ENCODE measurements around the gene NPBWR2.

Gene NPBWR2

DNA sequence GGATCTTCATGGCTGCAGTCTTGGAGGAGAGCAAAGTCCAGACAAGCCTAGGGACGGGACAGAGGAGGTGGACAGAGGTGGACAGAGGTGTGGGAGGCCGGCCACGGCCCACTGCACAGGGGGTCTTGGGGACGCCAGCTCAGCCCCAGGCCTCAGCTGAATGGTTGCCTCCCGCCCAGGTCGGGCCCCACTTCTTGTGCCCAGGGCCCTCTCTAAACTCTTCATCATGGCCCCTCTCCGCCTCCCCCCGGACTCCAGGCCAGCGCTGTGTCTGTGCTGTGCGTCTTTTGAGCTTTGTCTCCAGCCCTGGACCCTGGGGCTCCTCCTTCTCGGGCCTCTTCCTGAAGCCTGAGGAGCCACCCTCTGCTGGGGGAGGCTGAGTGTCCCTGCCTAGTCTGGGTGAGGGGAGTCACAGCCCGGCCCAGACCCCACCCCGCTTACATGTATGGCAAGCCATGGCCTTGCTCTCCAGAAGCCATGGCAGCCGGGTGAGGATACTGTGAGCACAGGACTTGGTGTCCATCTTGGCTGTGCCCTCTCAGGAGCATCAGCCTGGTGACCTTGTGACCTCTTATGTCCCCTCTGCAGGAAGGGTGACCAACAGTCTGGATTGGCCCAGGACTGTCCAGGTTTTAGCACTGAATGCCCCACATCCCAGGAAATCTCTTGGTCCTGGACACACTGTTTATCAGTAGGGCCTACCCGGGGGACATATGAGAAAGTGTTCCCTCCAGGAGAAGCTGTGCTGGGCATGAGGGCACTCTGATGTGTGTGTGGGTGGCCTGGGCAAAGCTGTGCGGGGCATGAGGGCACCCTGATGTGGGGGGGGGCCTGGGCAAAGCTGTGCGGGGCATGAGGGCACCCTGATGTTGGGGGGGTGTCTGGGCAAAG is 9.4 kb upstream of the NPBWR2 start:
- no peak for DNase-seq (ENCODE audit: low read depth)

- no peak for DNase-seq (ENCODE audit: low read depth)
Observed at GRCh38 chr20:64116016-64116415, 8.7 kb upstream of the NPBWR2 start.

GRCh38 chr20:64115171-64115911 is 8.0 kb upstream of the NPBWR2 start:
- no peak for DNase-seq (ENCODE audit: low read depth)

DNA sequence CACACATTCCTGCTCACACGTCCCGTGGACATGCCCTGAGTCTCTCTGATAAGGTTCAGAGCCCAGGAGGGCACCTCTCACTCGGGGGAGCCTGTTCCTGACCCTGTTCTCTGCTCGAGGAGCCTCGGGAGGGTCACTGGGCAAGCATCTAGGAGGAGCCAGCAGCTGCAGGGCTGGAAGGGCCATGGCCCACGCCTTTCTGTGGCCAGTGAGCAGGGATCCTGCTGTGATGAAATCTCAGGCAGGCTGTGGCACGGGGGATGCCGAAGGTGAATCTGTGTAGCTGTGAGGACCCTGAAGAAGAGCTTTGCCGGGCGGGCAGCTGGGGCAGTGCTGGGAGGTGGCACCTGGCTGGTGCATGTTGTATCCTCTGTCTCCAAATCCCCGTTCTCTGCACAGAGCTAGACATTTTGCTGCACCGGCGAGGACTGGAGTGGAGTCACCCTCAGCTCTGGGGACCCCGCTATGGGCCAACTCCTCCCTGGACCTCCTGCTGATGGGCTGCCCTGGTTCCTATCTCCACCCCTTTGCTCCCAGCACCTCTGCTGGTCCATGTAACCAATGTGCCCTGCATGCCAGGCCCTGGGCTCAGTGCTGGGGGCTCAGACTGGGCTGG is 7.1 kb upstream of the NPBWR2 start:
- no peak for DNase-seq (ENCODE audit: low read depth)

GRCh38 chr20:64113796-64114355 is 6.5 kb upstream of the NPBWR2 start:
- no peak for DNase-seq (ENCODE audit: low read depth)

- no peak for DNase-seq (ENCODE audit: low read depth)
Observed at GRCh38 chr20:64113444-64113775, 6.0 kb upstream of the NPBWR2 start.

GRCh38 chr20:64112691-64113443 is 5.5 kb upstream of the NPBWR2 start:
- DNase-seq (ENCODE audit: low read depth): no peak

DNA sequence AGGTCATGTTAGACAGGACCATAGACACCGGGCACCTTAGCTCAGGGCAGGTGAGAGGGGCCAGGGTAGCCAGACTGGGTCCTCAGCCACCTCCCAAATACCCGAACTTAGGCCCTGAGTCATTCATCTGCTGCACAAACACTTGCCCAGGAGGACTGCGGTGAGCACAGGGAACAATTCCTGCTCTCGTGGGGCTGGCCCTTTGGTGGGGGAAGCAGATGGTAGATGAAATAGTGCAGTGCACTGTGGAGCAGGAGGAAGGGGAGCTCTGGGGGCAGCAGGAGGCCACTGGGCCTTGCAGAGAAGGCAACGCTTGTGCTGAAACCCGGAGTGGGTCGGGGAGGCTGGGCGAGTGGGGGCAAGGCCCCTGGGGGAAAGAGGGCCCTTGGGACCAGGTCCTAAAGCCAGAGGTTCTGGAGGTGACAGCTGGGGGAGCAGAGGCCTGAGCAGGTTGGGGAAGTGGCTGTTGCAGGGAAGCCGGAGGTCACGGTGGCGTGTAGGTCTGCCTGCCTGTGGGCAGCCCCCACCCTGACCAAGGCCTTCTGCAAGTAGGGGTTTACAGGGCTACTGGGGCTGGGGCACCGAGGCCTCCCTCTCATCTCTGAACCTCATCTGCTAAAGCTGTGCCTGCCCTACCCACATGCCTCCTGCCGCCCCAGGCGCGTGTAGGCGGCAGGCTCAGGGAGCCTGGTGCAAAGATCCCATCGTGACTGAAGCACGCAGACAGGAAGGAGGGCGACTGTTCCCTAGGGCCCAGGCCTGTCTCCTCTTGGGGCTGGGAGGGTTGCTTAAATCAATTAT is 4.7 kb upstream of the NPBWR2 start:
- no peak for DNase-seq (ENCODE audit: low read depth)

DNA sequence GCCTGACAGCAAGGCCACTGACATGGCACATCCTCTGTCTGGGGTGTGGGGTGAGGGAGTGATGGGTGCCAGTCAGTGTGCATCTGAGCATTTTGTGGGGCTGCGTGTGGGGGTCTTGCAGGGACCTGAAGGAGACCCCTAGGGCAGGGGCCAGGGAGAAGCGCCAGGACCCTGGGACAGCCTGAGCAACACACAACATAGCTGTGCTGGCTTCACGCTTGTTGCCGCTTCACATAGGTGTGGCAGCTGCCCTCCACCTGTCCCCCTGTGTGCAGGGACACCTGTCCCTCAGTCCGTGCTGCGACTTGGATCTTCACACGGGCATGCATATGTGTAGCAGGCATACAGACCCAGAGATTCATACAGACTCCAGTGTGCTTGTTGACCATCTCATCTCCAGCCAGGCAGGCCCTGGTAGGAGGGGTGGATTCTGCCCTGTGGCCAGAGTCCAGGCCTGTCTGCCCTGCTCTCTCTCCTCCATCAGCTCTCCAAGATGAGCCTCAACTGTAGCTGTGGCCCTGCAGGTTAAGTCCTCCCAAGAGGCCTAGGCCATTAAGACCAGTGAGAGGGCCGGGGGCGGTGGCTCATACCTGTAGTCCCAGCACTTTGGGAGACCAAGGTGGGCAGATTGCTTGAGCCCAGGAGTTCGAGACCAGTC is 3.2 kb upstream of the NPBWR2 start:
- no peak for DNase-seq (ENCODE audit: low read depth)

GRCh38 chr20:64109831-64110391 is 2.5 kb upstream of the NPBWR2 start:
- DNase-seq (ENCODE audit: low read depth): no peak

GRCh38 chr20:64108731-64109681 is 1.6 kb upstream of the NPBWR2 start:
- no peak for DNase-seq (ENCODE audit: low read depth)

GRCh38 chr20:64107736-64108457 is 532 bp upstream of the NPBWR2 start:
- DNase-seq (ENCODE audit: low read depth): no peak

- DNase-seq (ENCODE audit: low read depth): no peak
Observed at GRCh38 chr20:64106435-64106961, 867 bp downstream of the NPBWR2 start.

DNA sequence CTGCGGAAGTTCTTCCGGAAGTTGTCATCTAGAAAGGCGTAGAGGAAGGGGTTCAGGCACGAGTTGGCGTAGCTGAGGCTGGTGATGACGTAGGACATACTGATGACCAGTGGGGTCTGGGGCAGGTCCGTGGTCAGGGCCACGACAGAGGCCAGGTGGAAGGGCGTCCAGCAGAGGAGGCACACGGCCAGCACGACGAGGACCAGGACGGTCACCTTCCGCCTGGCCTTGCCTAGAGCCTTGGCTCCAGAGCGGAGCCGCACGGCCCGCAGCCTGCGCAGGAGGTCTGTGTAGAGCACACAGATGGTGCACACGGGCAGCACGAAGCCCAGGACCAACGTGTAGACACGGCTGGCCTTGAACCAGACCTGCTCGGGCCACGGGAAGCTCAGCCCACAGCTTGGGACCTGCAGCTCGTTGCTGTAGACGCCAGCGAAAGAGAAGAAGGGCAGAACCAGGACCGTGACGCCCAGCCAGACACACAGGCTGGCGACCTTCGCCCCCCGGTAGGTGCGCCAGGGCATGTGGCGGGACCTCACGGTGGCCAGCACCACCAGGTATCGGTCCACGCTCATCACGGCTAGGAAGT is 1.4 kb downstream of the NPBWR2 start:
- no peak for DNase-seq (ENCODE audit: low read depth)

DNA sequence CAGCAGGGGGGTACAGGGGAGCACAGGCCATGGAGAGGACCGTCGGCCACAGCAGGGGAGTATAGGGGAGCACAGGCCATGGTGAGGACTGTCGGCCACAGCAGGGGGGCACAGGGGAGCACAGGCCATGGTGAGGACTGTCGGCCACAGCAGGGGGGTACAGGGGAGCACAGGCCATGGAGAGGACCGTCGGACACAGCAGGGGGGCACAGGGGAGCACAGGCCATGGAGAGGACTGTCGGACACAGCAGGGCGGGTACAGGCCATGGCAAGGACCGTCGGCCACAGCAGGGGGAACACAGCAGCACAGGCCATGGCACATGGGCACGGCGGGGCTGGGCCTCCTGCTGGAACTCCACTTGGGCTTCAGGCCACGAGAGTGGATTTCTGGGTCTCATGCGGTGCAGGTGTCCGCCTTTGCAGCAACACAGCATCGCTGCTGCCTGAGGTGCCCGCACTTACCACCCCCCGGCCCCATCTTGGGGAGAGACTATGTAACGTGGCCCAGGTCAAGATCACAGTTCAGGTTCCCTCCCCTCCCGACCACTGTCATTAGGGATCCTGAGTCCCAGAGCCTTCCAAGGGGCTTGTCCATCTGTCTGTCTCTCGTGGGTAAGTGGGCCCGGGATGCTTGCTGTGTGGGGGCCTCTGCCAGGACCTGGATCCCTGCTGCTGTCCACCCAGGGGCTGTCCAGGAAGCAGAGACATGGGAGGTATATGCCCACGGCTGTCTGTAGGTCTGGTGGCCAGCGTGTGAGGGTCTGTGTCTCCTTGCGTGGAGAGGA is 2.5 kb downstream of the NPBWR2 start:
- no peak for DNase-seq (ENCODE audit: low read depth)

DNA sequence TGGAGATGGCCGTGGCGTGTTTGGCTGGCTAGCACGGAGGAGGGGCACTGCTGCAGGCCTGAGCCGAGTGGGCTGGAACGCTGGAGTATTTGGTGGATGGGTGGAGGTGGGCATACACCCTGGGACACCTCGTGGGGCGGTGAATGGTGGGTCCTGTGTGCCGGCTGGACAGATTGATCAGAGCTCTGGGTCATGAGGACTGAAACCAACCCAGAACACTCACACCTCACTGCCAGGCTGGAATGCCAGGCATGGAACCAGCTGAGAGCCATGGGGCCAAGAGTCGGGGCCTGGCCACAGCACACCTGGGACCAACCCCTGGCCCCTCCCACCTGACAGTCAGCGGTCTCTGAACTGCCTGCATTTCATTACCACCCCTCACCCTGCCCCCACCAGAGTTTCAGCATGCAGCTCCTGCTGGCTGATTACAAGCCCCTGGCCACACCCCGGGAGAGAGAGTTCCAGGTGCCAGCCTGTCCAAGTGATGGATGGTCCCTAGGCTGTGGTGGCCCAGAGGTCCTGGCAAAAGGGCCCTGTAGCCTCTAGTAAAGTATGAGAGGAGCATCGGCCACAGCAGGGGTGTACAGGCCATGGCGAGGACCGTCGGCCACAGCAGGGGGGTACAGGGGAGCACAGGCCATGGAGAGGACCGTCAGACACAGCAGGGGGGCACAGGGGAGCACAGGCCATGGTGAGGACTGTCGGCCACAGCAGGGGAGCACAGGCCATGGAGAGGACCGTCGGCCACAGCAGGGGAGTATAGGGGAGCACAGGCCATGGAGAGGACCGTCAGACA is 3.3 kb downstream of the NPBWR2 start:
- DNase-seq (ENCODE audit: low read depth): no peak

Measured in GM04504 (cell line).